Trophoblast cell (in vitro differentiated cells and primary cell): ENCODE measurements around the gene MUTYH.
"Not testable (repeated sequence)": the region's sequence is repeated elsewhere in the genome, so short reads cannot be mapped to it uniquely, and the experiment has no call there.

Experiments
- DNase-seq, 2 donors: peaks; one replicate each; pipeline ENCODE4 v3.0.0-alpha.2; 2016
- H2AFZ ChIP-seq: 2 replicates; pipeline ENCODE4 v1.6.1; 2013; ENCODE audit warnings: low read length, moderate library complexity, mild to moderate bottlenecking; ENCODE audit not compliant: insufficient read depth, poor library complexity
- H2AK5ac ChIP-seq: 2 replicates; pipeline ENCODE4 v1.6.1; 2013; ENCODE audit warnings: mild to moderate bottlenecking, low read length
- H2BK120ac ChIP-seq: 2 replicates; pipeline ENCODE4 v1.6.1; 2013; ENCODE audit warnings: low read length, mild to moderate bottlenecking, moderate library complexity; ENCODE audit not compliant: insufficient read depth, poor library complexity
- H2BK12ac ChIP-seq: 2 replicates; pipeline ENCODE4 v1.6.1; 2013; ENCODE audit warnings: mild to moderate bottlenecking, low read length, moderate library complexity
- H2BK5ac ChIP-seq: 2 replicates; pipeline ENCODE4 v1.6.1; 2013; ENCODE audit warnings: low read length, low read depth, moderate library complexity, mild to moderate bottlenecking; ENCODE audit not compliant: poor library complexity
- H3K14ac ChIP-seq: 2 replicates; pipeline ENCODE4 v1.6.1; 2013; ENCODE audit warnings: mild to moderate bottlenecking, low read length
- H3K18ac ChIP-seq: 2 replicates; pipeline ENCODE4 v1.6.1; 2013; ENCODE audit warnings: mild to moderate bottlenecking, low read length
- H3K23ac ChIP-seq: 2 replicates; pipeline ENCODE4 v1.6.1; 2013; ENCODE audit warnings: low read length
- H3K27ac ChIP-seq: 2 replicates; pipeline ENCODE4 v1.5.1; 2013; ENCODE audit warnings: low read depth, mild to moderate bottlenecking, inconsistent platforms, low read length, moderate library complexity
- H3K27me3 ChIP-seq: 2 replicates; pipeline ENCODE4 v1.6.1; 2013; ENCODE audit warnings: inconsistent platforms, mild to moderate bottlenecking, low read length, moderate library complexity; ENCODE audit not compliant: insufficient read depth
- H3K36me3 ChIP-seq, 2 experiments: 1 replicate in 1 of 2; 2 replicates in 1 of 2; pipeline ENCODE4 v1.6.1; 2013; ENCODE audit warnings: low read length in 2 of 2, mild to moderate bottlenecking in 2 of 2, moderate library complexity in 1 of 2; ENCODE audit not compliant: insufficient read depth in 2 of 2, control insufficient read depth in 1 of 2
- H3K4ac ChIP-seq: 2 replicates; pipeline ENCODE4 v1.6.1; 2013; ENCODE audit warnings: low read depth, mild to moderate bottlenecking, low read length, moderate library complexity
- H3K4me1 ChIP-seq, 2 experiments: 1 replicate in 1 of 2; 2 replicates in 1 of 2; pipeline ENCODE4 v1.6.1; 2013; ENCODE audit warnings: low read length in 2 of 2, mild to moderate bottlenecking in 2 of 2, moderate library complexity in 1 of 2; ENCODE audit not compliant: insufficient read depth in 2 of 2, control insufficient read depth in 1 of 2
- H3K4me2 ChIP-seq: 2 replicates; pipeline ENCODE4 v1.6.1; 2013; ENCODE audit warnings: inconsistent platforms, mild to moderate bottlenecking, low read length, moderate library complexity
- H3K4me3 ChIP-seq: 2 replicates; pipeline ENCODE4 v1.5.1; 2013; ENCODE audit warnings: mild to moderate bottlenecking, low read depth, low read length, inconsistent platforms
- H3K79me1 ChIP-seq: one replicate; pipeline ENCODE4 v1.6.1; 2013; ENCODE audit warnings: low read length
- H3K79me2 ChIP-seq: 2 replicates; pipeline ENCODE4 v1.6.1; 2013; ENCODE audit warnings: low read length, mild to moderate bottlenecking; ENCODE audit not compliant: control insufficient read depth, insufficient read depth, poor library complexity
- H3K9ac ChIP-seq: 2 replicates; pipeline ENCODE4 v1.6.1; 2013; ENCODE audit warnings: mild to moderate bottlenecking, low read length
- H3K9me3 ChIP-seq: 2 replicates; pipeline ENCODE4 v1.6.1; 2013; ENCODE audit warnings: low read depth, mild to moderate bottlenecking, control low read depth, inconsistent platforms, low read length; ENCODE audit not compliant: insufficient read depth
- H4K12ac ChIP-seq: 2 replicates; pipeline ENCODE4 v1.6.1; 2013; ENCODE audit warnings: low read depth, mild to moderate bottlenecking, low read length, moderate library complexity
- H4K8ac ChIP-seq: 2 replicates; pipeline ENCODE4 v1.6.1; 2013; ENCODE audit warnings: low read depth, mild to moderate bottlenecking, low read length, moderate library complexity
- H4K91ac ChIP-seq: one replicate; pipeline ENCODE4 v1.6.1; 2013; ENCODE audit warnings: low read depth, mild to moderate bottlenecking, low read length, moderate library complexity
- WGBS: extraction: QIAGEN DNeasy Blood & Tissue Kit; methylation state at CpG from one replicate; pipeline ENCODE4 v1.1.7; 2013; ENCODE audit warnings: missing lambda C conversion rate; ENCODE audit not compliant: insufficient read length, insufficient coverage; ENCODE audit errors: extremely low coverage; 5-methylcytosine and 5-hydroxymethylcytosine counted together

Gene MUTYH

DNA sequence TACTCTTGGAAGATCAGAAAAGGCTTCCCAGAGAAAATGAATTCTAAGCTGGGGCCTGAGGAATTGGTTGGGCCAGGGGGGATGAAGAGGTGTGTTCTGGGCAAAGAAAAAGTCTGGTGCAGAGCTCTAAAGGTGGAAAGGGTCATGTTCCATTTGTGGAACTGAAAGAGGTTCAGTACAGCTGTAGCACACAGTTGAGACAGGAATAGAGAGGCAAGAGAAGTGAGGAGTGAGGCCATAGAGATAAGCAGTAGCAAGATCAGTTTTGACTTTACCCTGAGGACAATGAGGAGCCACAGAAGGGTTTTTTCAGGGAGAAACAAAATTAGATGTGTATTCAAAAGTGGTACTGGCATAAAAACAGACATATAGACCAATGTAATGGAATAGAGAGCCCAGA is 30.3 kb upstream of the MUTYH start:
- Histone ChIP-seq H2AK5ac (no peak overlapping the region), H3K23ac (no peak overlapping the region)

DNA sequence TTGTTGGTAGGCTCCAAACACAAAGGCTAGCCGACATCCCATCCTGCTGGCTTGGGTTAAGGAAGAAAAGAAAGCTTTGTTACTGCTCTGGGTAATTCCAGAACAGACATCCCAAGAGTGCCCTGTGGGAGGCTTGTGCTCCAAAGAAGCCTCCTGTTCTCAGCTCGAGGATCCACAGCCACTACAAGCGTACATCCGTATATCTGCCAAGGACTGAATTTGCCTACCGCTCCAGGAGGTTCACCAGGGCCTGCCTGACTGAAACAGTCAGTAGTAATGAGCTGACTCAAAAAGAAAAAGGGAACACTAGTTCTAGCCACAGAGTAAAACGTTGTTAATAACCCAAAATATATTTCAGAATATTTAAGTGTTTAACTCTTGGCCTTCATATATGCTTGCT is 24.8 kb upstream of the MUTYH start:
- H3K23ac ChIP-seq = no peak overlapping the region
- H2BK12ac ChIP-seq = no peak overlapping the region
- H3K9ac ChIP-seq = no peak overlapping the region
- no peak overlapping the region for H2AK5ac ChIP-seq
- no peak overlapping the region for H4K91ac ChIP-seq
- H4K12ac ChIP-seq = no peak overlapping the region
- H2BK120ac ChIP-seq = no peak overlapping the region
- H3K36me3 ChIP-seq = no peaks in the 10 kb centered on the region
- H3K9me3 ChIP-seq = no peaks in the 10 kb centered on the region
- H4K8ac ChIP-seq = no peak overlapping the region
- H2BK5ac ChIP-seq = no peak overlapping the region
- no peak overlapping the region for H3K18ac ChIP-seq
- H2AFZ ChIP-seq = no peak overlapping the region
- WGBS = no CpG with 5 or more reads among the region's 6 CpGs
- no peak overlapping the region for H3K14ac ChIP-seq
- no peak overlapping the region for H3K4ac ChIP-seq
- DNase-seq = no peak
- no peaks in the 10 kb centered on the region for H3K79me1 ChIP-seq
- H3K79me2 ChIP-seq = no peaks in the 10 kb centered on the region
- no peaks in the 10 kb centered on the region for H3K4me1 ChIP-seq
- no peak overlapping the region for H3K4me3 ChIP-seq
- H3K27me3 ChIP-seq = no peaks in the 10 kb centered on the region
- no peak overlapping the region for H3K27ac ChIP-seq
- no peak overlapping the region for H3K4me2 ChIP-seq

More for the DNA sequence above, 30.3 kb upstream of the MUTYH start:
- no peak overlapping the region for H3K18ac ChIP-seq
- H3K36me3 ChIP-seq = no peaks in the 10 kb centered on the region
- H3K14ac ChIP-seq = no peak overlapping the region
- H3K79me2 ChIP-seq = no peaks in the 10 kb centered on the region
- no peak for DNase-seq
- H3K27ac ChIP-seq = no peak overlapping the region
- H4K12ac ChIP-seq = no peak overlapping the region
- H3K79me1 ChIP-seq = no peaks in the 10 kb centered on the region
- no peak overlapping the region for H3K4ac ChIP-seq
- H3K9me3 ChIP-seq = no peaks in the 10 kb centered on the region
- H3K4me1 ChIP-seq = no peaks in the 10 kb centered on the region
- H3K27me3 ChIP-seq = no peaks in the 10 kb centered on the region
- no peak overlapping the region for H3K9ac ChIP-seq
- no peak overlapping the region for H2BK120ac ChIP-seq
- H4K8ac ChIP-seq = no peak overlapping the region
- H3K4me2 ChIP-seq = no peak overlapping the region
- H2BK5ac ChIP-seq = no peak overlapping the region
- H4K91ac ChIP-seq = no peak overlapping the region
- no peak overlapping the region for H3K4me3 ChIP-seq
- no peak overlapping the region for H2AFZ ChIP-seq
- H2BK12ac ChIP-seq = no peak overlapping the region

DNA sequence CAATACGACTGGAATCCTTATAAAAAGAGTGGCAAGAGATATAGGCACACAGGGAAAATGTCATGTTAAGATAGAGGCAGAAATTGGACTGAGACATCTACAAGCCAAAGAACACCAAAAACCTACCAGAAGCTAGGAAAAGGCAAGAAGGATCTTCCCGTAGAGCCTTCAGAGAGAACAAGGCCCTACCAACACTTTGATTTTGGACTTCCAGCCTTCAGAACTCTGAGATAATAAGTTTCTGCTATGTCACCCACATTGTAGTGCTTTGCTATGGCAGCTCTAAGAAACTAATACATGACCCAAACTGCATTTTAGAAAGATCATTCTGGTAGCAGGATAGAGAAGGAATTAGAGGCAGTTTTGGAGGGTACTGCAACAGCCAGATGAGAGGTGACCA is 24.1 kb upstream of the MUTYH start:
- no CpG with 5 or more reads among the region's 2 CpGs for WGBS

DNA sequence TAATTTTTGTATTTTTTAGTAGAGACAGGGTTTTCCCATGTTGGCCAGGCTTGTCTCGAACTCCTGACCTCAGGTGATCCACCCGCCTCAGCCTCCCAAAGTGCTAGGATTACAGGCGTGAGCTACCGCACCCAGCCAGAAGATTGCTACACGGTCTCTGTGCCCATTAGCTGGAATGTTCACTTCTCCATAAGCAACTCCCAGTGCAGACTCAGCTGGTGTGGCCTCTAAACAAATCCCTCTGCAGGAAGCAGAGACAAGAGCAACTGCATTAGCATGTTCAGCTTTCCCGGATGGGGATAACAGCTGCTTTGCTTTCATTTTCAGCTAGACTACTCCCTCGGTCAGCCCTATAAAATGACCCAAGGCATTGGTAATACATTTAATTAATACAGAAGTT is 20.7 kb upstream of the MUTYH start:
- not testable (repeated sequence) for H3K4me3 ChIP-seq, H3K27ac ChIP-seq, H3K79me2 ChIP-seq, H3K4me2 ChIP-seq, H2AFZ ChIP-seq, H3K23ac ChIP-seq, H4K8ac ChIP-seq, H3K36me3 ChIP-seq, H3K27me3 ChIP-seq, H2BK5ac ChIP-seq, H3K14ac ChIP-seq, H2BK12ac ChIP-seq, H4K12ac ChIP-seq, H3K9me3 ChIP-seq, H3K18ac ChIP-seq, H2BK120ac ChIP-seq, H3K4me1 ChIP-seq, H2AK5ac ChIP-seq, H3K4ac ChIP-seq, H3K9ac ChIP-seq, H3K79me1 ChIP-seq, H4K91ac ChIP-seq
- DNase-seq = peak in 1 of 2 donors; percentile 26
- no CpG with 5 or more reads among the region's 7 CpGs for WGBS

More for the DNA sequence above, 24.1 kb upstream of the MUTYH start:
- Histone ChIP-seq H3K4me1 (no peaks in the 10 kb centered on the region), H4K91ac (no peak overlapping the region), H2AFZ (no peak overlapping the region), H3K14ac (no peak overlapping the region), H3K27ac (no peak overlapping the region), H2BK12ac (no peak overlapping the region), H3K79me1 (no peaks in the 10 kb centered on the region), H2AK5ac (no peak overlapping the region), H3K9me3 (no peaks in the 10 kb centered on the region), H3K18ac (no peak overlapping the region), H3K23ac (no peak overlapping the region), H2BK120ac (no peak overlapping the region), H4K8ac (no peak overlapping the region), H3K4me3 (no peak overlapping the region), H3K79me2 (no peaks in the 10 kb centered on the region), H3K4ac (no peak overlapping the region), H4K12ac (no peak overlapping the region), H3K36me3 (no peaks in the 10 kb centered on the region), H2BK5ac (no peak overlapping the region), H3K9ac (no peak overlapping the region), H3K27me3 (no peaks in the 10 kb centered on the region), H3K4me2 (no peak overlapping the region)
- no peak for DNase-seq
